Epithelial cell of proximal tubule (primary cell): ENCODE data around the gene LRMDA. TPM values are rescaled to one million over a fixed set of nuclear protein-coding genes. Genes with fewer than 3 reads are reported as not detected.
A peak's percentile ranks its signal among the peaks of the same experiment; 100 is the strongest.

Experiments
- DNase-seq: peaks from one replicate; pipeline ENCODE4 v3.0.0-alpha.2; 2011; ENCODE audit warnings: low read depth
- H3K4me3 ChIP-seq: 2 replicates; pipeline ENCODE4 v1.5.1; 2011; ENCODE audit warnings: low read depth, mild to moderate bottlenecking, low read length
- total RNA-seq: library from RNA; depleted of rRNA; stranded (reverse); fragments of >200 nt; gene quantifications from 2 replicates; pipeline ENCODE4 v1.2.3, GENCODE V29; 2015
- TF ChIP-seq, protein P1 (sequence below): conservative IDR thresholded peaks from 2 replicates; pipeline ENCODE4 v1.5.1; 2012; ENCODE audit warnings: low read depth, mild to moderate bottlenecking, low read length

LRMDA gene
- total RNA-seq, 1 donor from 2014 or later, result 0.75 TPM

DNA sequence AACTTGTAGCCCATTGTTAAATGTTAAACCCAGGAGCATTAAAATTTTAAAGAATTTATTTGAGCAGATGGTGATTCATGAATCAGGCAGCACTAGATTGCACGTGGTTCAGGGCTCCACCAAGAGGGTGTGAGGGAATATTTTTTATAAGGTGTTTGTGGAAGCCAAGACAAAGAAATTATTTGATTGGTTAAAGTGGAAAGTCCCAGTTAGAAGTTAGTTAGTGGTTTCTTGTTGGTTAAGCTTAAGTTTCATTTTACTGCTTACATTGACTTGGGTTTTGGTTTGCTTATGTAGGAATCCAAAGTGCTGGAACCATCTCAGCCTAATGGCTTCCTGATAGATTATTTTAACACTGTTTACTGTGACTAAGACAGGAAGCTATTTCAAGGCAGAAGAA is 906.2 kb downstream of the LRMDA start:
- peak; percentile 37 for DNase-seq
- no peak overlapping the region for H3K4me3 ChIP-seq
- TF ChIP-seq, protein P1, sequence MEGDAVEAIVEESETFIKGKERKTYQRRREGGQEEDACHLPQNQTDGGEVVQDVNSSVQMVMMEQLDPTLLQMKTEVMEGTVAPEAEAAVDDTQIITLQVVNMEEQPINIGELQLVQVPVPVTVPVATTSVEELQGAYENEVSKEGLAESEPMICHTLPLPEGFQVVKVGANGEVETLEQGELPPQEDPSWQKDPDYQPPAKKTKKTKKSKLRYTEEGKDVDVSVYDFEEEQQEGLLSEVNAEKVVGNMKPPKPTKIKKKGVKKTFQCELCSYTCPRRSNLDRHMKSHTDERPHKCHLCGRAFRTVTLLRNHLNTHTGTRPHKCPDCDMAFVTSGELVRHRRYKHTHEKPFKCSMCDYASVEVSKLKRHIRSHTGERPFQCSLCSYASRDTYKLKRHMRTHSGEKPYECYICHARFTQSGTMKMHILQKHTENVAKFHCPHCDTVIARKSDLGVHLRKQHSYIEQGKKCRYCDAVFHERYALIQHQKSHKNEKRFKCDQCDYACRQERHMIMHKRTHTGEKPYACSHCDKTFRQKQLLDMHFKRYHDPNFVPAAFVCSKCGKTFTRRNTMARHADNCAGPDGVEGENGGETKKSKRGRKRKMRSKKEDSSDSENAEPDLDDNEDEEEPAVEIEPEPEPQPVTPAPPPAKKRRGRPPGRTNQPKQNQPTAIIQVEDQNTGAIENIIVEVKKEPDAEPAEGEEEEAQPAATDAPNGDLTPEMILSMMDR, result no peak

DNA sequence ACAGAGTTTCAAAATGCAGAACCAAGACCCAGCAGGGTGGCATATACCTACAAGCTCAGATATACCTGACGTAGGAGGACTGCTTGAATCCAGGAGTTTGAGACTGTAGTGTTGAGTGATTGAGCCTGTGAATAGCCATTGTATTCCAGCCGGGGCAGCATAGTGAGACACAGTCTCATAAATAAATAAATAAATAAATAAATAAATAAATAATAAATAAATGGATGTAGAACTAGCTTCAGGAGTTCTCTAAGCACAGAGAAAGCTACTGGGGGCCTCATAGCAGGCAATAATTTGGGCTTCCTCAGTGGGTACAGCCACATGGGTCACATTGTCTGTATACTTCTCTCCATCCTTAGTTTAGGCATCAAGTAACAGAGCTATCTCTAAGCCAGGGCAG is 906.8 kb downstream of the LRMDA start:
- DNase-seq, result no peak
- TF ChIP-seq, protein P1, result no peak
- no peak overlapping the region for H3K4me3 ChIP-seq

DNA sequence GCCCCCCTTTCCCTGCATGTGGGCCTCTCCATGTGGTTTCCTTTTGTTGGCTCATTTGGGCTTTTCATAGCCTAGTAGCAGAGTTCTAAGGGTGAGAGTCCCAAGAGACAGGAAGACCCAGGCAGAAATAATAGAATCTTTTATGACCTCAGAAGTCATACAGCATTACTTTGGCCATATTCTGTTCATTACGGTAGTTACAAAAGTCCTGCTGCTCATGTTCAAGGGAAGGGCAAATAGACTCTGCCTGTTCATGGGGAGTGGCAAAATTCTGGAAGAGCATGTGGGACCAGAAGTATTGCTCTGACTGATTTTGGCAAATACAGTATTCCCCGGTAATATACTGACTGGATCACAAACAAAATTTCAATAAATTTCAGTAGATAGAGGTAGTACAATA is 910.3 kb downstream of the LRMDA start:
- DNase-seq, result no peak
- TF ChIP-seq, protein P1, result no peak
- no peak overlapping the region for H3K4me3 ChIP-seq

DNA sequence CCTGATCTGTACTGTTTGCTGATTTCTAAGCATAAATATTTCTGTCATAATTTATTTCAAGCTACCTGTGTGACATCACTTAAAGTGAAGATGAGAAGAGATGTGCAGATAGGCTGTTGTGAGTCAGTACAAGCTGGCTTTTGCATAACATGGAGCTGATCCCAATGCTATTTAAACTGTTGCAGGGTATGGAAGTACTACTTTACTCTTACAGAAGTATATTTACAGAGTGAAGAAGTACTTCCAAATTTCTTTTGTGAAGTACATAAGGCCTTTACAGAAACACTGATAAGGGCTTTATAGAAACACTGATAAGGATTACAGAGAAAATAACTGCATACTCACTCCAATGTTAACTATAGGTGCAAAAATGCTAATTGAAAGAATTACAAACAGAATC is 911.6 kb downstream of the LRMDA start:
- H3K4me3 ChIP-seq, result no peak overlapping the region
- no peak for DNase-seq
- TF ChIP-seq, protein P1, result no peak

DNA sequence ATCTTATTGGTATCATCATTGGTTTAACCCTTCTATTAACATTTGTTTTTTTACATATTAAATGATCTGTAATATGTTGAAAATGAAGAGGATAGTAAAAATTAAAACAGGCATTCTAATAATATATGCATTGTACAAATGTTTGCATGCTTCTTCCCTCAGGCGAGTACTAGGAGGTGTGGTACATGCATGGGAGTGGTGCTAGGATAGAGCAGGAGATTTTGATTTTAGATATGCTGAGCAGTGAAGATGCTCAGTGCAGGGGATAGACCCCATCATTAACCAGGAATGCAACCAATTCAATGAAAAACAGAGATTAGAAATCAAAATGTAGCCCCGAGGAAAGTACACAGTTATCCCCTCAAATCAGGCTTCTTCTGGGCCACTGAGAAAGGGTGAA is 916.4 kb downstream of the LRMDA start:
- TF ChIP-seq, protein P1, result no peak
- DNase-seq, result no peak
- no peak overlapping the region for H3K4me3 ChIP-seq

DNA sequence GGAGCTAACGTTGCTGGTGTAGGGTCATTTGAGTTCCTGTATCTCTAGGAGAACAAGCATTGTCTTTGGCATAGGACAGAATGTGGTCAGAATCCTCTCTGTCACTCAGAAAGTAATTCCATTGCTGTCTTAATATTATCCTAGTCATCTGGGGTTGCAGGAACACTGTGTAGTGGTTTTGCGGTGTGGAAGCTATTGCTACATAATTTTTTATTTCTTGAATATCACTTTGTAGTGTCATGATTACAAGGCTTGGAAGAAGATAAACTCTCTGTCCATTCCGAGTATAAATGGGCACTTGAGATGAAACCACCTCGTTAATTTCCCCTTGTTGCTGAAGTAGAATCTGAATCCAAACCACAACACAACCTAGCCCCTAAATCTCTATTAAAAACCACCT is 919.2 kb downstream of the LRMDA start:
- DNase-seq, result no peak
- TF ChIP-seq, protein P1, result no peak

DNA sequence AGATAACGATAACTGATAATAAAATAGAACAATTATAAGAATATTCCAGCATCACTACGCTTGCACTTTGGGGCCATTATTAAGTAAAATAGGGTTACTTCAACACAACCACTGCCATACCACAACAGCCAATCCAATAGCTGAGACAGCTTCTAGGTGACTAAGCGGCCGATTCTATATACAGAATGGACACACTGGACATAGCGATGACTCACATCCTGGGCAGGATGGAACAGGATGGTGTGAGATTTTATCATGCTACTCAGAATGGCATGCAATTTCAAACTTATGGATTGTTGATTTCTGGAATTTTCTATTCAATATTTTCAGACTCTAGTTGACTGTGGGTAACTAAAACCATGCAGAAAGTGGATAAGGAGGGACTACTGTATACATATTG is 920.9 kb downstream of the LRMDA start:
- no peak for DNase-seq
- TF ChIP-seq, protein P1, result no peak
- no peak overlapping the region for H3K4me3 ChIP-seq

More for the DNA sequence above, 919.2 kb downstream of the LRMDA start:
- no peak overlapping the region for H3K4me3 ChIP-seq
